Neural cell (in vitro differentiated cells): ENCODE measurements around the gene VMAC.

Experiments used
- EP300 ChIP-seq: fragments of 450-650 bp; conservative IDR thresholded peaks from 2 replicates; pipeline ENCODE4 v1.6.1; 2014; ENCODE audit warnings: antibody characterized with exemption, mild to moderate bottlenecking, moderate library complexity; ENCODE audit not compliant: poor library complexity, severe bottlenecking
- MXI1 ChIP-seq: fragments of 450-650 bp; conservative IDR thresholded peaks from 2 replicates; pipeline ENCODE4 v1.6.1; 2014; ENCODE audit warnings: antibody characterized with exemption, mild to moderate bottlenecking; ENCODE audit not compliant: poor library complexity, severe bottlenecking
- POLR2AphosphoS5 ChIP-seq: IDR thresholded peaks from 2 replicates; pipeline ENCODE4 v1.6.1; 2012
- TF ChIP-seq, protein P1 (sequence below): fragments of 450-650 bp; IDR thresholded peaks from 2 replicates; pipeline ENCODE4 v1.5.1; 2014; ENCODE audit warnings: antibody characterized with exemption, mild to moderate bottlenecking, moderate library complexity; ENCODE audit not compliant: poor library complexity, severe bottlenecking
- TF ChIP-seq, protein P2 (sequence below): IDR thresholded peaks from 2 replicates; pipeline ENCODE4 v1.6.1; 2012; ENCODE audit warnings: borderline replicate concordance

GRCh38 chr19:5857203-5858081, 47.2 kb upstream of the VMAC start:
- TF ChIP-seq POLR2AphosphoS5, result no peak
- no peak for TF ChIP-seq EP300
- TF ChIP-seq, protein P1, sequence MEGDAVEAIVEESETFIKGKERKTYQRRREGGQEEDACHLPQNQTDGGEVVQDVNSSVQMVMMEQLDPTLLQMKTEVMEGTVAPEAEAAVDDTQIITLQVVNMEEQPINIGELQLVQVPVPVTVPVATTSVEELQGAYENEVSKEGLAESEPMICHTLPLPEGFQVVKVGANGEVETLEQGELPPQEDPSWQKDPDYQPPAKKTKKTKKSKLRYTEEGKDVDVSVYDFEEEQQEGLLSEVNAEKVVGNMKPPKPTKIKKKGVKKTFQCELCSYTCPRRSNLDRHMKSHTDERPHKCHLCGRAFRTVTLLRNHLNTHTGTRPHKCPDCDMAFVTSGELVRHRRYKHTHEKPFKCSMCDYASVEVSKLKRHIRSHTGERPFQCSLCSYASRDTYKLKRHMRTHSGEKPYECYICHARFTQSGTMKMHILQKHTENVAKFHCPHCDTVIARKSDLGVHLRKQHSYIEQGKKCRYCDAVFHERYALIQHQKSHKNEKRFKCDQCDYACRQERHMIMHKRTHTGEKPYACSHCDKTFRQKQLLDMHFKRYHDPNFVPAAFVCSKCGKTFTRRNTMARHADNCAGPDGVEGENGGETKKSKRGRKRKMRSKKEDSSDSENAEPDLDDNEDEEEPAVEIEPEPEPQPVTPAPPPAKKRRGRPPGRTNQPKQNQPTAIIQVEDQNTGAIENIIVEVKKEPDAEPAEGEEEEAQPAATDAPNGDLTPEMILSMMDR, result no peak
- TF ChIP-seq MXI1, result no peak
- TF ChIP-seq, protein P2, sequence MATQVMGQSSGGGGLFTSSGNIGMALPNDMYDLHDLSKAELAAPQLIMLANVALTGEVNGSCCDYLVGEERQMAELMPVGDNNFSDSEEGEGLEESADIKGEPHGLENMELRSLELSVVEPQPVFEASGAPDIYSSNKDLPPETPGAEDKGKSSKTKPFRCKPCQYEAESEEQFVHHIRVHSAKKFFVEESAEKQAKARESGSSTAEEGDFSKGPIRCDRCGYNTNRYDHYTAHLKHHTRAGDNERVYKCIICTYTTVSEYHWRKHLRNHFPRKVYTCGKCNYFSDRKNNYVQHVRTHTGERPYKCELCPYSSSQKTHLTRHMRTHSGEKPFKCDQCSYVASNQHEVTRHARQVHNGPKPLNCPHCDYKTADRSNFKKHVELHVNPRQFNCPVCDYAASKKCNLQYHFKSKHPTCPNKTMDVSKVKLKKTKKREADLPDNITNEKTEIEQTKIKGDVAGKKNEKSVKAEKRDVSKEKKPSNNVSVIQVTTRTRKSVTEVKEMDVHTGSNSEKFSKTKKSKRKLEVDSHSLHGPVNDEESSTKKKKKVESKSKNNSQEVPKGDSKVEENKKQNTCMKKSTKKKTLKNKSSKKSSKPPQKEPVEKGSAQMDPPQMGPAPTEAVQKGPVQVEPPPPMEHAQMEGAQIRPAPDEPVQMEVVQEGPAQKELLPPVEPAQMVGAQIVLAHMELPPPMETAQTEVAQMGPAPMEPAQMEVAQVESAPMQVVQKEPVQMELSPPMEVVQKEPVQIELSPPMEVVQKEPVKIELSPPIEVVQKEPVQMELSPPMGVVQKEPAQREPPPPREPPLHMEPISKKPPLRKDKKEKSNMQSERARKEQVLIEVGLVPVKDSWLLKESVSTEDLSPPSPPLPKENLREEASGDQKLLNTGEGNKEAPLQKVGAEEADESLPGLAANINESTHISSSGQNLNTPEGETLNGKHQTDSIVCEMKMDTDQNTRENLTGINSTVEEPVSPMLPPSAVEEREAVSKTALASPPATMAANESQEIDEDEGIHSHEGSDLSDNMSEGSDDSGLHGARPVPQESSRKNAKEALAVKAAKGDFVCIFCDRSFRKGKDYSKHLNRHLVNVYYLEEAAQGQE, result no peak
